Psoas muscle (tissue), 8 donors: ENCODE measurements around the gene CTH. TPM values are rescaled to one million over a fixed set of nuclear protein-coding genes. Genes with fewer than 3 reads are reported as not detected.

Experiments used
- ATAC-seq, 4 donors: fragments of 200-7000 bp; cut with Tn5 transposase; one replicate each; pipeline ENCODE4 v1.9.1; 2020; ENCODE audit warnings: moderate library complexity in 3 of 4, mild to moderate bottlenecking in 2 of 4
- DNase-seq, 2 donors: peaks; one replicate each; pipeline ENCODE4 v3.0.0-alpha.2; 2020
- H3K27ac ChIP-seq: fragments of 200-600 bp; one replicate; pipeline ENCODE4 v1.8.0; 2022
- H3K27me3 ChIP-seq, 3 donors: fragments of 200-600 bp in 1 of 3; one replicate each; pipeline versions ENCODE4 v1.6.1 to v1.8.0; 2013 to 2022; ENCODE audit warnings: low read length in 2 of 3, mild to moderate bottlenecking in 2 of 3, moderate library complexity in 1 of 3; ENCODE audit not compliant: insufficient read depth in 3 of 3
- H3K36me3 ChIP-seq, 2 donors: fragments of 200-600 bp in 1 of 2; one replicate each; pipeline versions ENCODE4 v1.6.1 to v1.8.0; 2013 to 2022; ENCODE audit warnings: low read depth in 1 of 2, mild to moderate bottlenecking in 1 of 2, moderate library complexity in 1 of 2; ENCODE audit not compliant: insufficient read depth in 1 of 2
- H3K4me1 ChIP-seq: fragments of 200-600 bp; one replicate; pipeline ENCODE4 v1.8.0; 2022
- H3K4me3 ChIP-seq: fragments of 200-600 bp; one replicate; pipeline ENCODE4 v1.8.0; 2022; ENCODE audit warnings: mild to moderate bottlenecking
- H3K9me3 ChIP-seq: fragments of 200-600 bp; one replicate; pipeline ENCODE4 v1.8.0; 2022
- WGBS, 3 donors: extraction: QIAGEN DNeasy Blood & Tissue Kit; methylation state at CpG; one replicate each; pipeline versions ENCODE4 v1.1.6 to v1.1.7; 2013; 5-methylcytosine and 5-hydroxymethylcytosine counted together
- intact Hi-C, 2 donors: fragments of 100-400 bp; cut with DNase I; formaldehyde crosslinking; loops; one replicate each; pipeline versions ENCODE4 v1.11.0 to v1.14.2; 2022
- polyA plus RNA-seq, 3 donors: library from polyadenylated mRNA; stranded (reverse); fragments of 200-250 nt; gene quantifications; one replicate each; pipeline ENCODE4 v1.2.3, GENCODE V29; 2013
- total RNA-seq, 4 donors: library from RNA; stranded (reverse); fragmentation: NEBNext Ultra II Directional in 2 of 4; extraction: Animal tissue kit (Norgen Biotek cat#: 25700) in 2 of 4; gene quantifications; one replicate each; pipeline versions ENCODE4 v1.2.1 to v1.2.4, GENCODE V29; 2021 to 2023
- TF ChIP-seq, protein P1 (sequence below): fragments of 200-600 bp; IDR thresholded peaks from one replicate; pipeline ENCODE4 v1.8.0; 2022; ENCODE audit warnings: antibody characterized with exemption
- donor health status: healthy with polysubstance abuse.
- donor health status: DM: no; HTN: no; CAD: no; lungs with moderate emphysema.
- donor health status: Bipolar disorder and iron deficiency.
- donor health status: healthy.
- donor health status: DM: yes; HTN: yes; CAD: no.
- donor health status: DM: no; HTN: no; CAD: no.
- donor health status: DM: no; HTN: no; CAD: no.
- donor health status: DM: yes; HTN: yes; CAD: no.

The CTH gene
- total and polyA plus RNA-seq, 7 donors: 0.55 to 2.9 (median 1.5) TPM

DNA sequence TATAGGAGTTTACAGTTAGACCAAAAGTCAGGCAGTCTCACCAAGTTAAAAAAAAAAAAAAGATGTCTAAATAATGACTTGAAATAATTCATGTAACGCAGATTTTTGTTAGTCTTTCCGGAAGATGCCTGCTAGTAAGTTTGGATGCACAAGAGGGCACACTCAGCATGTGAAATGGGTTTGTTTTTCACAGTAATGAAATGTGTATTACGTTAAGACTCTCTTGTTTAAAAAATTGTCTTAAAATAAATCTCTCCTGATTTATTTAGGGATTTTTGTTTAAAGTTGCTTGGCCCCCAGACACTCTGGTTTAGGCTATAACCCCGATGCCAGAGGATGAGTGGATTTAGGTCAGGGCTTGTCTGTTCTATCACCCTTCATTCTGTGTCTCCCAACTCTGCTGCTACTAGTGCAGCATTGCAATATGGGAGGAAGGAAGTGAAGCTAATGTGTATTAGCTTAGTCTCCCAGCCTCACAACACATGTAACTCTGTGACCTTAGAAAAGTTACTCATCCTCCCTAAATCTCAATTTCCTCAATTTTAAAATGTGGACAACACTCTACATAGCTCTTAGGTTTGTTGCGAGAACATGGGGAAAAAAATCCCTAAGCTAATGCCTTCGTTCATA lies 25.7 kb downstream of the CTH start:
- Histone ChIP-seq H3K4me1 (no peaks in the 10 kb centered on the region), H3K27me3 (no peaks in the 10 kb centered on the region), H3K9me3 (no peaks in the 10 kb centered on the region), H3K4me3 (no peak overlapping the region), H3K36me3 (peaks cover 3 to 77% of the 10 kb centered on the region in 2 donors), H3K27ac (no peak overlapping the region)
- ATAC-seq (no peak), DNase-seq (no peak)
- intact Hi-C loops: loop anchor here in 1 of 2 donors (5.0 to 10.0 kb wide), 2 partner anchors 76 to 618 kb away; no protein-coding TSS in a partner anchor
- TF ChIP-seq, protein P1, sequence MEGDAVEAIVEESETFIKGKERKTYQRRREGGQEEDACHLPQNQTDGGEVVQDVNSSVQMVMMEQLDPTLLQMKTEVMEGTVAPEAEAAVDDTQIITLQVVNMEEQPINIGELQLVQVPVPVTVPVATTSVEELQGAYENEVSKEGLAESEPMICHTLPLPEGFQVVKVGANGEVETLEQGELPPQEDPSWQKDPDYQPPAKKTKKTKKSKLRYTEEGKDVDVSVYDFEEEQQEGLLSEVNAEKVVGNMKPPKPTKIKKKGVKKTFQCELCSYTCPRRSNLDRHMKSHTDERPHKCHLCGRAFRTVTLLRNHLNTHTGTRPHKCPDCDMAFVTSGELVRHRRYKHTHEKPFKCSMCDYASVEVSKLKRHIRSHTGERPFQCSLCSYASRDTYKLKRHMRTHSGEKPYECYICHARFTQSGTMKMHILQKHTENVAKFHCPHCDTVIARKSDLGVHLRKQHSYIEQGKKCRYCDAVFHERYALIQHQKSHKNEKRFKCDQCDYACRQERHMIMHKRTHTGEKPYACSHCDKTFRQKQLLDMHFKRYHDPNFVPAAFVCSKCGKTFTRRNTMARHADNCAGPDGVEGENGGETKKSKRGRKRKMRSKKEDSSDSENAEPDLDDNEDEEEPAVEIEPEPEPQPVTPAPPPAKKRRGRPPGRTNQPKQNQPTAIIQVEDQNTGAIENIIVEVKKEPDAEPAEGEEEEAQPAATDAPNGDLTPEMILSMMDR: peak; percentile 23
- 77 to 84% (median 79%) methylated on average over 6 of the region's 6 CpGs for WGBS, 3 donors

DNA sequence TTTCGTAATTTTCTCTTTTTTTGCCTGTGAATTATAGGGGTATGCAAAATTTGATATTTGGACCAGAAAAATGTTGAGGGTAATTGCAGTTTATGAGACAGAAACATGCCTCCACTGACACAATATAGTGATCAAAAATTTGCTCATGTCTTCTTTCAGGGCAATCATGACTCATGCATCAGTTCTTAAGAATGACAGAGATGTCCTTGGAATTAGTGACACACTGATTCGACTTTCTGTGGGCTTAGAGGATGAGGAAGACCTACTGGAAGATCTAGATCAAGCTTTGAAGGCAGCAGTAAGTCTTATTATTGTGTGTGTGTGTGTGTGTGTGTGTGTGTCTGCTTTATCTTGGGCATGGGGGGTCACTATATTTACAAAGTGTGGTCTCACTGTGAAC lies 27.5 kb downstream of the CTH start:
- 87 to 89% (median 88%) methylated on average over 2 of the region's 2 CpGs for WGBS, 3 donors
- intact Hi-C loops: loop anchor here in 1 of 2 donors (5.0 to 10.0 kb wide), 2 partner anchors 74 to 616 kb away; no protein-coding TSS in a partner anchor
- H3K27me3 ChIP-seq: no peaks in the 10 kb centered on the region
- peaks cover 3 to 65% of the 10 kb centered on the region in 2 donors for H3K36me3 ChIP-seq
- DNase-seq (no peak), ATAC-seq (no peak)
- no peak overlapping the region for H3K27ac ChIP-seq
- H3K9me3 ChIP-seq: no peaks in the 10 kb centered on the region
- H3K4me3 ChIP-seq: no peak overlapping the region
- TF ChIP-seq, protein P1: no peak
- peaks cover 3% of the 10 kb centered on the region for H3K4me1 ChIP-seq

DNA sequence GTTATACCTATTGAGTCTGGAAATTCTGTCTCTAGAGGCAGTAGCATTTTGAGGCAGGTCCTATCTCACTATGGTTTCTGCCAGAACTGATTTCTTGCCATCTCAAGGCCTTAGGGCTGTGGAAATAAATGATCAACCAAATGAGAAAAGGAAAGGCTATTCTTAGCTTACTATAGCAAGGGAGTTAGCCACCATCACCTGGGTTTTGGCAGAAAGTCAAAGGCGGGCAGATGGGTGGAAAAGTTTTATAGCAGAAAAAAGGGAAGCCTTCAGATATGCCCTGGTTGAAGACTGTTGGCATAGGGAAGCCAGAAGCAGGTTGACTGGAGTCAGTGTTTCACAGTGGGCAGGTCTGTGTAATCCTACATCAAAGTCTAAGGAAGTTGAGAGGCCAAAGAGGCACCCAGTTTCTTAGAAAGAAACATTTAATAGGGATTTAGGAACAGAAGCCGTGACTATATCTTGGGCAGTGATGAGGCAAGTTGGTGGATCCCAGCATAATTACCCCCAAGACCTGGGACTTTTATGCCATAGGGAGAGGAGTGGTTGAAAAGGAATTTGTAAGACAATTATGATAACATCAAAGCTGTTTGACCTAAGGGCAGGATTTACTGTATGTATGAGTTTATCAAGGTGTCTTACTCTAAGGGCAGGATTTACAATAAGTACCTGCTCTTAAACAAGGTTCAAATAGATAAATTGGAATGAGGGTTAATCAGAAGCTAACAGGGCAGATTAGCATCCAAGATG lies 29.7 kb downstream of the CTH start:
- TF ChIP-seq, protein P1: no peak
- intact Hi-C loops: no loop called here
- DNase-seq (no peak), ATAC-seq (no peak)
- Histone ChIP-seq H3K4me3 (no peak overlapping the region), H3K4me1 (peaks cover 3% of the 10 kb centered on the region), H3K9me3 (no peaks in the 10 kb centered on the region), H3K27me3 (no peaks in the 10 kb centered on the region), H3K36me3 (peaks cover 3 to 45% of the 10 kb centered on the region in 2 donors), H3K27ac (no peak overlapping the region)
- WGBS, 3 donors: 84 to 91% (median 88%) methylated on average over 2 of the region's 2 CpGs

DNA sequence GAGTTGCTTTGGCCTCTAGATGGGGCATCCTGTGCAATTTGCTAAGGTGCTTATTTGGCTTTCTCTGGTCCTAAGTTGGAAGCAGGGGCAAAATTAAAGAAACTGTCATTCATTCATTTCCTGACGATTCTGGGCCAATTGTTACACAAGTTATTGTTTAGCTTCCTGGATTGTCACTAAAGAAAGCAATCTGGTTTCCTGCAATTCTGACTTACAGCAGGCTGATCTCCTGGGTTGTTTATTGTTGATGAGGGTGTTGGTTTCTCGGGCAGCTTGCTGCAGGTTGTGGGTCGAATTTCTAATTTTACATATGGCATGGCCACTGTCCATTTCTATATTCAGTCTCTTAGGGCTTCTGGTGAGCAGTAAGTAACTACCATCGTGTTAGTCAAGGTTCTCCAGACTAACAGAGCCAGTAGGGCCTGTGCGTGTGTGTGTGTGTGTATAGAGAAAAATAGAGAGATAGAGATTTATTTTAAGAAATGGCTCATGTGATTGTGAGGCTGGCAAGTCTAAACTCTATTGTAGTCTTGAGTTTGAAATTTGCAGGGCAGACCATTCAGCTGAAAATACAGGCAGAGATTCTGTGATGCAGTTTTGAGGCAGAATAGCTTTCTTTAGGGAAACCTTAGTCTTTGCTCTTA lies 30.4 kb downstream of the CTH start:
- Histone ChIP-seq H3K9me3 (no peaks in the 10 kb centered on the region), H3K27ac (no peak overlapping the region), H3K36me3 (peaks cover 3 to 38% of the 10 kb centered on the region in 2 donors), H3K4me1 (peaks cover 3% of the 10 kb centered on the region), H3K27me3 (no peaks in the 10 kb centered on the region), H3K4me3 (no peak overlapping the region)
- no peak for DNase-seq
- intact Hi-C loops: no loop called here
- 53 to 63% (median 63%) methylated on average over 5 of the region's 5 CpGs for whole genome bisulfite sequencing, 3 donors
- no peak for ATAC-seq
- TF ChIP-seq, protein P1: no peak
